IMR-90 (cell line): ENCODE measurements around the gene TRMT2A. TPM values are rescaled to one million over a fixed set of nuclear protein-coding genes. Genes with fewer than 3 reads are reported as not detected.

Experiments used
- ATAC-seq: fragments of 200-7000 bp; cut with Tn5 transposase; 2 replicates; pipeline ENCODE4 v1.9.1; 2020; ENCODE audit warnings: low read depth, mild to moderate bottlenecking, moderate library complexity
- BruUV-seq: library from RNA; stranded (reverse); fragments of 400-500 nt; replicated peaks from 2 replicates; lab custom pipeline; 2021; lab: Mats Ljungman, UMichigan
- CTCF ChIA-PET: fragments of 300-600 bp; formaldehyde crosslinking; extraction: SDS; loops from one replicate; lab custom pipeline; 2021; ENCODE audit warnings: antibody characterized with exemption; lab: Yijun Ruan, JAX
- POLR2A ChIA-PET: fragments of 300-600 bp; sonication (Branson Sonifier 250); formaldehyde crosslinking; loops from one replicate; lab custom pipeline; 2022; ENCODE audit warnings: antibody characterized with exemption; ENCODE audit not compliant: unreplicated experiment; lab: Charles Lee
- DNase-seq: peaks from one replicate; pipeline ENCODE4 v3.0.0; 2013
- H2AFZ ChIP-seq: replicated peaks from 2 replicates; pipeline ENCODE3; 2013; ENCODE audit warnings: low read length, mild to moderate bottlenecking; ENCODE audit not compliant: poor library complexity
- H2AK5ac ChIP-seq: 2 replicates; pipeline ENCODE4 v1.6.1; 2013; ENCODE audit warnings: low read depth, low read length, inconsistent platforms
- H2AK9ac ChIP-seq: replicated peaks from 2 replicates; pipeline ENCODE3; 2013; ENCODE audit warnings: mild to moderate bottlenecking, low read depth, low read length, moderate library complexity; ENCODE audit not compliant: poor library complexity
- H2BK120ac ChIP-seq: 2 replicates; pipeline ENCODE4 v1.6.1; 2013; ENCODE audit warnings: low read depth, low read length, inconsistent platforms
- H2BK15ac ChIP-seq: 3 replicates; pipeline ENCODE4 v1.6.1; 2013; ENCODE audit warnings: low read depth, low read length, inconsistent platforms
- H2BK20ac ChIP-seq: 2 replicates; pipeline ENCODE4 v1.6.1; 2013; ENCODE audit warnings: low read depth, mild to moderate bottlenecking, inconsistent platforms, low read length, moderate library complexity
- H2BK5ac ChIP-seq: 2 replicates; pipeline ENCODE4 v1.6.1; 2013; ENCODE audit warnings: mild to moderate bottlenecking, low read depth, low read length, inconsistent platforms; ENCODE audit not compliant: poor library complexity, severe bottlenecking
- H3K14ac ChIP-seq: replicated peaks from 2 replicates; pipeline ENCODE4 v1.6.1; 2013; ENCODE audit warnings: low read depth, low read length, inconsistent platforms
- H3K18ac ChIP-seq: 2 replicates; pipeline ENCODE4 v1.6.1; 2013; ENCODE audit warnings: low read depth, low read length, control low read depth
- H3K23ac ChIP-seq: 2 replicates; pipeline ENCODE4 v1.6.1; 2013; ENCODE audit warnings: low read depth, low read length, inconsistent platforms
- H3K27ac ChIP-seq: 2 replicates; pipeline ENCODE4 v1.5.1; 2013; ENCODE audit warnings: mild to moderate bottlenecking, control low read depth, low read length; ENCODE audit not compliant: insufficient read depth
- H3K27me3 ChIP-seq: 2 replicates; pipeline ENCODE4 v1.6.1; 2013; ENCODE audit warnings: low read length; ENCODE audit not compliant: control insufficient read depth, insufficient read depth
- H3K36me3 ChIP-seq: 2 replicates; pipeline ENCODE4 v1.6.1; 2013; ENCODE audit warnings: low read length, mixed read lengths; ENCODE audit not compliant: control insufficient read depth, insufficient read depth
- H3K4ac ChIP-seq: 2 replicates; pipeline ENCODE4 v1.6.1; 2013; ENCODE audit warnings: low read depth, low read length, inconsistent platforms
- H3K4me1 ChIP-seq: 2 replicates; pipeline ENCODE4 v1.6.1; 2013; ENCODE audit warnings: low read length, mixed read lengths; ENCODE audit not compliant: control insufficient read depth, insufficient read depth
- H3K4me2 ChIP-seq: 2 replicates; pipeline ENCODE4 v1.6.1; 2013; ENCODE audit warnings: low read depth, mild to moderate bottlenecking, control low read depth, low read length, moderate library complexity
- H3K4me3 ChIP-seq: 2 replicates; pipeline ENCODE4 v1.5.1; 2013; ENCODE audit warnings: low read depth, mild to moderate bottlenecking, control low read depth, low read length, moderate library complexity; ENCODE audit not compliant: insufficient read depth
- H3K56ac ChIP-seq: 2 replicates; pipeline ENCODE4 v1.6.1; 2013; ENCODE audit warnings: low read length, inconsistent platforms; ENCODE audit not compliant: insufficient read depth; ENCODE audit errors: extremely low read depth
- H3K79me1 ChIP-seq, 2 experiments: 2 replicates each; pipeline ENCODE4 v1.6.1; 2013; ENCODE audit warnings: low read length in 2 of 2, inconsistent platforms in 1 of 2, low read depth in 1 of 2
- H3K9ac ChIP-seq: 2 replicates; pipeline ENCODE4 v1.6.1; 2013; ENCODE audit warnings: low read depth, low read length, control low read depth
- H3K9me1 ChIP-seq: 2 replicates; pipeline ENCODE4 v1.6.1; 2013; ENCODE audit warnings: low read length, inconsistent platforms; ENCODE audit not compliant: insufficient read depth
- H3K9me3 ChIP-seq: 2 replicates; pipeline ENCODE4 v1.6.1; 2013; ENCODE audit warnings: low read length; ENCODE audit not compliant: control insufficient read depth, insufficient read depth
- H4K20me1 ChIP-seq: 2 replicates; pipeline ENCODE4 v1.6.1; 2013; ENCODE audit warnings: low read length, inconsistent platforms; ENCODE audit not compliant: insufficient read depth
- H4K5ac ChIP-seq: 2 replicates; pipeline ENCODE4 v1.6.1; 2013; ENCODE audit warnings: mild to moderate bottlenecking, low read depth, low read length, control low read depth
- H4K8ac ChIP-seq, 2 experiments: 2 replicates each; pipeline ENCODE4 v1.6.1; 2013; ENCODE audit warnings: low read depth in 2 of 2, low read length in 2 of 2, control low read depth in 1 of 2, inconsistent platforms in 1 of 2
- H4K91ac ChIP-seq: 2 replicates; pipeline ENCODE4 v1.6.1; 2013; ENCODE audit warnings: low read depth, low read length, inconsistent platforms; ENCODE audit not compliant: insufficient read depth
- BHLHE40 ChIP-seq: fragments of 150-350 bp; IDR thresholded peaks from 2 replicates; pipeline ENCODE4 v1.6.1; 2016; ENCODE audit warnings: mild to moderate bottlenecking, low read depth, low read length
- CEBPB ChIP-seq: IDR thresholded peaks from 2 replicates; pipeline ENCODE4 v1.6.1; 2012; ENCODE audit warnings: low read depth, low read length, improper control_type of control experiment
- CHD1 ChIP-seq: IDR thresholded peaks from 2 replicates; pipeline ENCODE4 v1.6.1; 2012; ENCODE audit warnings: low read depth, low read length, improper control_type of control experiment
- FOS ChIP-seq: fragments of 150-350 bp; IDR thresholded peaks from 2 replicates; pipeline ENCODE4 v1.6.1; 2016; ENCODE audit warnings: low read depth, low read length
- MAFK ChIP-seq: IDR thresholded peaks from 2 replicates; pipeline ENCODE4 v1.6.1; 2012; ENCODE audit warnings: low read depth, low read length, improper control_type of control experiment
- MXI1 ChIP-seq: IDR thresholded peaks from 2 replicates; pipeline ENCODE4 v1.6.1; 2012; ENCODE audit warnings: low read depth, mild to moderate bottlenecking, low read length, moderate library complexity, borderline replicate concordance
- NFE2L2 ChIP-seq: fragments of 150-350 bp; IDR thresholded peaks from 2 replicates; pipeline ENCODE4 v1.6.1; 2016; ENCODE audit warnings: low read depth, mild to moderate bottlenecking, low read length
- POLR2A ChIP-seq: IDR thresholded peaks from 2 replicates; pipeline ENCODE4 v1.6.1; 2012; ENCODE audit warnings: mild to moderate bottlenecking, low read depth, low read length
- RAD21 ChIP-seq: IDR thresholded peaks from 2 replicates; pipeline ENCODE4 v1.6.1; 2012; ENCODE audit warnings: low read length, improper control_type of control experiment
- RCOR1 ChIP-seq: IDR thresholded peaks from 2 replicates; pipeline ENCODE4 v1.6.1; 2012; ENCODE audit warnings: mild to moderate bottlenecking, low read length, improper control_type of control experiment; ENCODE audit not compliant: insufficient replicate concordance
- SMC3 ChIP-seq: fragments of 150-350 bp; IDR thresholded peaks from 2 replicates; pipeline ENCODE4 v1.6.1; 2016; ENCODE audit warnings: low read depth, mild to moderate bottlenecking, antibody characterized with exemption, low read length, moderate library complexity
- WGBS, 2 experiments: methylation state at CpG; one replicate each; pipeline versions ENCODE4 v1.1.5 to v1.1.7; 2013; ENCODE audit warnings: missing lambda C conversion rate in 2 of 2; ENCODE audit not compliant: insufficient read length in 1 of 2; ENCODE audit errors: extremely low coverage in 2 of 2; 5-methylcytosine and 5-hydroxymethylcytosine counted together
- dilution Hi-C: fragments of 300-500 bp; cut with HindIII; formaldehyde crosslinking; loops from one replicate; pipeline ENCODE4 v1.14.3; 2018; ENCODE audit warnings: low sequenced_read_pairs; ENCODE audit not compliant: unreplicated experiment
- in situ Hi-C: fragments of 300-500 bp; cut with MboI; formaldehyde crosslinking; loops from 3 replicates; pipeline ENCODE4 v1.14.3; 2019; ENCODE audit warnings: low sequenced_read_pairs, inconsistent platforms, mixed read lengths
- intact Hi-C: fragments of 100-400 bp; cut with micrococcal nuclease; formaldehyde crosslinking; loops from 2 replicates; pipeline ENCODE4 v1.10.0; 2022
- polyA plus RNA-seq, 3 experiments: library from polyadenylated mRNA; depleted of rRNA; stranded (reverse); fragments of >200 nt; gene quantifications; 2 replicates each; pipeline ENCODE4 v1.2.3, GENCODE V29; 2012; ENCODE audit warnings: low replicate concordance in 1 of 3
- total RNA-seq: library from RNA; depleted of rRNA; stranded (reverse); fragments of >200 nt; gene quantifications from 2 replicates; pipeline ENCODE4 v1.2.3, GENCODE V29; 2012
- TF ChIP-seq, protein P1 (sequence below): fragments of 150-350 bp; IDR thresholded peaks from 2 replicates; pipeline ENCODE4 v1.6.1; 2017; ENCODE audit warnings: mild to moderate bottlenecking, antibody characterized with exemption, low read length, low read depth
- TF ChIP-seq, protein P2 (sequence below): conservative IDR thresholded peaks from 2 replicates; pipeline ENCODE4 v1.5.1; 2012; ENCODE audit warnings: mild to moderate bottlenecking, low read depth, low read length, improper control_type of control experiment
- TF ChIP-seq, protein P3 (sequence below): fragments of 150-350 bp; IDR thresholded peaks from 2 replicates; pipeline ENCODE4 v1.6.1; 2016; ENCODE audit warnings: low read depth, mild to moderate bottlenecking, low read length, moderate library complexity, borderline replicate concordance

Gene TRMT2A
- total and polyA plus RNA-seq, 2 of the 4 experiments (the other 2 are of a cell fraction) = 22.0 to 39.1 TPM

DNA sequence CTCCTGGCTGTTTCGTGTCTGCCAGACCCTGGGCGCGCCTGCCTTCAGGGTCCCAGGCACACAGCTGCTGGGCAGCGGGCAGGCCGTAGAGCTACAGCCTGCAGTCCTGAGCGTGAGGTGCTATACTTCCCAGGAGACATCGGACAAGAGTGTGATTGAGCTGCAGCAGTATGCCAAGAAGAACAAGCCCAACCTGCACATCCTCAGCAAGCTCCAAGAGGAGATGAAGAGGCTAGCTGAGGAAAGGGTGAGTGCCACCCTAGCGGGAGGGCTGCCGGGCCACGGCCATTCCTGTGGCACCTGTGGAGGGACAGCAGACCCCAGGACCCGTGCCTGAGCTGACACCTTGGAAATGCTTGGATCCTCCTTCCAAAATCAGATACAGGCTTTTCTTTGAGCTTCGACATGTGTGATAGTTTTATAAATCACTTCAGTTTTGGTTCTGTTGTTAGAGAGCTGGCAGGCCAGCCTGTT, 8.2 kb downstream of the TRMT2A start:
- Histone ChIP-seq H2AK9ac (no peak overlapping the region), H2AFZ (no peak overlapping the region), H2BK120ac (no peak overlapping the region), H4K20me1 (peaks cover 53% of the 10 kb centered on the region), H3K18ac (no peak overlapping the region), H2BK5ac (no peak overlapping the region), H2BK20ac (no peak overlapping the region), H3K36me3 (peaks cover 84% of the 10 kb centered on the region), H3K23ac (no peak overlapping the region), H4K91ac (no peak overlapping the region), H3K9me3 (no peaks in the 10 kb centered on the region), H4K5ac (no peak overlapping the region), H2AK5ac (no peak overlapping the region), H3K79me1 (peaks cover 8 to 35% of the 10 kb centered on the region in 2 experiments), H4K8ac (no peak overlapping the region), H3K56ac (no peak overlapping the region), H3K4ac (no peak overlapping the region), H3K9ac (no peak overlapping the region), H3K9me1 (no peaks in the 10 kb centered on the region), H3K4me1 (no peaks in the 10 kb centered on the region), H3K27ac (no peak overlapping the region), H2BK15ac (no peak overlapping the region), H3K4me2 (no peak overlapping the region), H3K27me3 (no peaks in the 10 kb centered on the region), H3K4me3 (no peak overlapping the region), H3K14ac (no peak overlapping the region)
- no CpG with 5 or more reads among the region's 12 CpGs for whole genome bisulfite sequencing, 2 experiments
- BruUV-seq = no TSS peak
- TF ChIP-seq CHD1 = no peak
- no peak for TF ChIP-seq RAD21
- no peak for TF ChIP-seq POLR2A
- no peak for TF ChIP-seq SMC3
- TF ChIP-seq RCOR1 = no peak
- no peak for TF ChIP-seq NFE2L2
- TF ChIP-seq, protein P1, sequence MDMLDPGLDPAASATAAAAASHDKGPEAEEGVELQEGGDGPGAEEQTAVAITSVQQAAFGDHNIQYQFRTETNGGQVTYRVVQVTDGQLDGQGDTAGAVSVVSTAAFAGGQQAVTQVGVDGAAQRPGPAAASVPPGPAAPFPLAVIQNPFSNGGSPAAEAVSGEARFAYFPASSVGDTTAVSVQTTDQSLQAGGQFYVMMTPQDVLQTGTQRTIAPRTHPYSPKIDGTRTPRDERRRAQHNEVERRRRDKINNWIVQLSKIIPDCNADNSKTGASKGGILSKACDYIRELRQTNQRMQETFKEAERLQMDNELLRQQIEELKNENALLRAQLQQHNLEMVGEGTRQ = no peak
- no peak for TF ChIP-seq CEBPB
- TF ChIP-seq, protein P2, sequence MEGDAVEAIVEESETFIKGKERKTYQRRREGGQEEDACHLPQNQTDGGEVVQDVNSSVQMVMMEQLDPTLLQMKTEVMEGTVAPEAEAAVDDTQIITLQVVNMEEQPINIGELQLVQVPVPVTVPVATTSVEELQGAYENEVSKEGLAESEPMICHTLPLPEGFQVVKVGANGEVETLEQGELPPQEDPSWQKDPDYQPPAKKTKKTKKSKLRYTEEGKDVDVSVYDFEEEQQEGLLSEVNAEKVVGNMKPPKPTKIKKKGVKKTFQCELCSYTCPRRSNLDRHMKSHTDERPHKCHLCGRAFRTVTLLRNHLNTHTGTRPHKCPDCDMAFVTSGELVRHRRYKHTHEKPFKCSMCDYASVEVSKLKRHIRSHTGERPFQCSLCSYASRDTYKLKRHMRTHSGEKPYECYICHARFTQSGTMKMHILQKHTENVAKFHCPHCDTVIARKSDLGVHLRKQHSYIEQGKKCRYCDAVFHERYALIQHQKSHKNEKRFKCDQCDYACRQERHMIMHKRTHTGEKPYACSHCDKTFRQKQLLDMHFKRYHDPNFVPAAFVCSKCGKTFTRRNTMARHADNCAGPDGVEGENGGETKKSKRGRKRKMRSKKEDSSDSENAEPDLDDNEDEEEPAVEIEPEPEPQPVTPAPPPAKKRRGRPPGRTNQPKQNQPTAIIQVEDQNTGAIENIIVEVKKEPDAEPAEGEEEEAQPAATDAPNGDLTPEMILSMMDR = no peak
- no peak for TF ChIP-seq MXI1
- TF ChIP-seq, protein P3, sequence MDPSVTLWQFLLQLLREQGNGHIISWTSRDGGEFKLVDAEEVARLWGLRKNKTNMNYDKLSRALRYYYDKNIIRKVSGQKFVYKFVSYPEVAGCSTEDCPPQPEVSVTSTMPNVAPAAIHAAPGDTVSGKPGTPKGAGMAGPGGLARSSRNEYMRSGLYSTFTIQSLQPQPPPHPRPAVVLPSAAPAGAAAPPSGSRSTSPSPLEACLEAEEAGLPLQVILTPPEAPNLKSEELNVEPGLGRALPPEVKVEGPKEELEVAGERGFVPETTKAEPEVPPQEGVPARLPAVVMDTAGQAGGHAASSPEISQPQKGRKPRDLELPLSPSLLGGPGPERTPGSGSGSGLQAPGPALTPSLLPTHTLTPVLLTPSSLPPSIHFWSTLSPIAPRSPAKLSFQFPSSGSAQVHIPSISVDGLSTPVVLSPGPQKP = no peak
- no peak for TF ChIP-seq BHLHE40
- no peak for TF ChIP-seq FOS
- TF ChIP-seq MAFK = no peak
- in situ Hi-C loops (no loop called here), dilution Hi-C loops (no loop called here), intact Hi-C loops (no loop called here)
- DNase-seq (no peak), ATAC-seq (no peak)
- ChIA-PET CTCF (no interaction called here), POLR2A (no interaction called here)
